Astrocyte (in vitro differentiated cells and primary cell): ENCODE data around the gene OTOF. TPM values are rescaled to one million over a fixed set of nuclear protein-coding genes. Genes with fewer than 3 reads are reported as not detected.

Source experiments
- DNase-seq: peaks from one replicate; pipeline ENCODE4 v3.0.0-alpha.2; 2010; ENCODE audit warnings: low read depth
- FAIRE-seq: peaks from 2 replicates; lab custom pipeline; 2011; peaks lifted over from hg19 to GRCh38; lab: Jason Lieb, UNC
- H2AFZ ChIP-seq: 2 replicates; pipeline ENCODE4 v1.6.0; 2012; ENCODE audit warnings: low read depth, low read length, inconsistent platforms
- H3K27ac ChIP-seq: 2 replicates; pipeline ENCODE4 v1.5.1; 2011; ENCODE audit warnings: low read depth, low read length, inconsistent platforms
- H3K27me3 ChIP-seq: 2 replicates; pipeline ENCODE4 v1.6.0; 2011; ENCODE audit warnings: low read length, inconsistent platforms; ENCODE audit not compliant: insufficient read depth
- H3K36me3 ChIP-seq: 2 replicates; pipeline ENCODE4 v1.5.1; 2011; ENCODE audit warnings: low read length, inconsistent platforms; ENCODE audit not compliant: insufficient read depth
- H3K4me1 ChIP-seq: 2 replicates; pipeline ENCODE4 v1.5.1; 2011; ENCODE audit warnings: low read length, inconsistent platforms; ENCODE audit not compliant: insufficient read depth
- H3K4me2 ChIP-seq: 2 replicates; pipeline ENCODE4 v1.6.0; 2012; ENCODE audit warnings: low read length, inconsistent platforms
- H3K4me3 ChIP-seq: 2 replicates; pipeline ENCODE4 v1.5.1; 2011; ENCODE audit warnings: low read depth, mild to moderate bottlenecking, low read length, inconsistent platforms; ENCODE audit not compliant: insufficient read depth
- H3K79me2 ChIP-seq: 2 replicates; pipeline ENCODE4 v1.6.0; 2012; ENCODE audit warnings: mild to moderate bottlenecking, low read length, inconsistent platforms; ENCODE audit not compliant: insufficient read depth
- H3K9ac ChIP-seq: 2 replicates; pipeline ENCODE4 v1.6.0; 2012; ENCODE audit warnings: mild to moderate bottlenecking, low read length, inconsistent platforms
- H3K9me3 ChIP-seq: 2 replicates; pipeline ENCODE4 v1.5.1; 2012; ENCODE audit warnings: low read depth, mild to moderate bottlenecking, low read length, inconsistent platforms; ENCODE audit not compliant: insufficient read depth
- H4K20me1 ChIP-seq: 2 replicates; pipeline ENCODE4 v1.6.0; 2012; ENCODE audit warnings: low read length, inconsistent platforms; ENCODE audit not compliant: insufficient read depth
- H3K27ac Mint-ChIP-seq: one replicate; pipeline ENCODE4 v1.8.0; 2021; ENCODE audit warnings: mild to moderate bottlenecking, mixed read lengths; ENCODE audit not compliant: unreplicated experiment
- H3K27me3 Mint-ChIP-seq: one replicate; pipeline ENCODE4 v1.8.0; 2021; ENCODE audit warnings: low read depth, mixed read lengths; ENCODE audit not compliant: unreplicated experiment
- H3K36me3 Mint-ChIP-seq: one replicate; pipeline ENCODE4 v1.8.0; 2021; ENCODE audit warnings: low read depth, mixed read lengths; ENCODE audit not compliant: unreplicated experiment
- H3K4me1 Mint-ChIP-seq: one replicate; pipeline ENCODE4 v1.8.0; 2021; ENCODE audit warnings: low read depth, mixed read lengths; ENCODE audit not compliant: unreplicated experiment
- H3K4me3 Mint-ChIP-seq: one replicate; pipeline ENCODE4 v1.8.0; 2021; ENCODE audit warnings: mild to moderate bottlenecking, moderate library complexity, mixed read lengths; ENCODE audit not compliant: unreplicated experiment
- H3K9me3 Mint-ChIP-seq: one replicate; pipeline ENCODE4 v1.8.0; 2021; ENCODE audit warnings: mild to moderate bottlenecking, mixed read lengths; ENCODE audit not compliant: unreplicated experiment
- CTCF ChIP-seq: IDR thresholded peaks from 2 replicates; pipeline ENCODE4 v1.5.1; 2011; ENCODE audit warnings: low read depth, mild to moderate bottlenecking, inconsistent platforms, low read length, moderate library complexity; ENCODE audit not compliant: insufficient read depth
- EZH2 ChIP-seq: IDR thresholded peaks from 2 replicates; pipeline ENCODE4 v1.6.1; 2012; ENCODE audit warnings: mild to moderate bottlenecking, low read length, inconsistent platforms; ENCODE audit not compliant: insufficient read depth
- total RNA-seq: library from RNA; stranded (reverse); gene quantifications from 2 replicates; pipeline ENCODE4 v1.2.1, GENCODE V29; 2021

Gene OTOF
- total RNA-seq, 1 donor from 2014 or later: not detected

GRCh38 chr2:26494199-26494598, 16.3 kb upstream of the OTOF start:
- Histone ChIP-seq H3K27me3 (peaks cover 10% of the 10 kb centered on the region), H3K4me3 (no peak overlapping the region), H3K9ac (no peak overlapping the region), H3K4me2 (no peak overlapping the region), H4K20me1 (no peaks in the 10 kb centered on the region), H2AFZ (no peak overlapping the region), H3K4me1 (peaks cover 8% of the 10 kb centered on the region), H3K36me3 (no peaks in the 10 kb centered on the region), H3K79me2 (no peaks in the 10 kb centered on the region), H3K9me3 (no peaks in the 10 kb centered on the region), H3K27ac (no peak overlapping the region)
- H3K27ac Mint-ChIP-seq: no peak overlapping the region
- no peaks in the 10 kb centered on the region for H3K36me3 Mint-ChIP-seq
- no peak for TF ChIP-seq CTCF
- no peak for TF ChIP-seq EZH2
- no peak overlapping the region for H3K4me3 Mint-ChIP-seq
- no peaks in the 10 kb centered on the region for H3K4me1 Mint-ChIP-seq
- DNase-seq: no peak
- H3K9me3 Mint-ChIP-seq: peaks cover 2% of the 10 kb centered on the region
- peaks cover 32% of the 10 kb centered on the region for H3K27me3 Mint-ChIP-seq
- FAIRE-seq: no peak

GRCh38 chr2:26493566-26493965, 15.6 kb upstream of the OTOF start:
- Histone ChIP-seq H3K4me2 (no peak overlapping the region), H3K27me3 (peaks cover 4% of the 10 kb centered on the region), H3K36me3 (no peaks in the 10 kb centered on the region), H3K9ac (no peak overlapping the region), H4K20me1 (no peaks in the 10 kb centered on the region), H3K9me3 (no peaks in the 10 kb centered on the region), H3K4me3 (no peak overlapping the region), H3K79me2 (no peaks in the 10 kb centered on the region), H3K4me1 (peaks cover 8% of the 10 kb centered on the region), H2AFZ (no peak overlapping the region), H3K27ac (no peak overlapping the region)
- no peak for FAIRE-seq
- TF ChIP-seq CTCF: no peak
- TF ChIP-seq EZH2: no peak
- Mint-ChIP-seq H3K27me3 (peaks cover 26% of the 10 kb centered on the region), H3K9me3 (peaks cover 2% of the 10 kb centered on the region), H3K27ac (no peak overlapping the region), H3K4me3 (no peak overlapping the region), H3K36me3 (no peaks in the 10 kb centered on the region), H3K4me1 (no peaks in the 10 kb centered on the region)
- DNase-seq: no peak

GRCh38 chr2:26492749-26493515, 15.0 kb upstream of the OTOF start:
- H3K36me3 Mint-ChIP-seq: no peaks in the 10 kb centered on the region
- Histone ChIP-seq H3K79me2 (no peaks in the 10 kb centered on the region), H3K4me3 (no peak overlapping the region), H3K4me2 (no peak overlapping the region), H3K27ac (no peak overlapping the region), H3K9me3 (no peaks in the 10 kb centered on the region), H2AFZ (no peak overlapping the region), H3K27me3 (peaks cover 2% of the 10 kb centered on the region), H3K9ac (no peak overlapping the region), H3K36me3 (no peaks in the 10 kb centered on the region), H3K4me1 (peaks cover 8% of the 10 kb centered on the region), H4K20me1 (no peaks in the 10 kb centered on the region)
- FAIRE-seq (no peak), DNase-seq (no peak)
- H3K27ac Mint-ChIP-seq: no peak overlapping the region
- peaks cover 2% of the 10 kb centered on the region for H3K9me3 Mint-ChIP-seq
- TF ChIP-seq CTCF (no peak), EZH2 (no peak)
- H3K27me3 Mint-ChIP-seq: peaks cover 24% of the 10 kb centered on the region
- H3K4me3 Mint-ChIP-seq: no peak overlapping the region
- no peaks in the 10 kb centered on the region for H3K4me1 Mint-ChIP-seq
